Heart left ventricle (tissue), 16 donors: ENCODE data around the gene DAB2IP. TPM values are rescaled to one million over a fixed set of nuclear protein-coding genes. Genes with fewer than 3 reads are reported as not detected.

Source experiments
- ATAC-seq, 4 donors: fragments of 200-7000 bp; cut with Tn5 transposase; one replicate each; pipeline ENCODE4 v1.9.1; 2020 to 2022; ENCODE audit warnings: moderate library complexity in 4 of 4, mild to moderate bottlenecking in 3 of 4, moderate number of reproducible peaks in 1 of 4
- DNase-seq, 5 donors: peaks; one replicate each; pipeline ENCODE4 v3.0.0-alpha.2; 2020
- H3K27ac ChIP-seq, 12 donors: fragments of 200-600 bp; sonication (generic) in 4 of 12; one replicate each; pipeline versions ENCODE4 v1.5.0 to v1.8.0; 2016 to 2022; ENCODE audit warnings: mild to moderate bottlenecking in 2 of 12
- H3K27me3 ChIP-seq, 9 donors: fragments of 200-600 bp; sonication (generic) in 2 of 9; one replicate each; pipeline versions ENCODE4 v1.5.1 to v1.8.0; 2016 to 2022; ENCODE audit warnings: mild to moderate bottlenecking in 3 of 9
- H3K36me3 ChIP-seq, 9 donors: fragments of 200-600 bp; sonication (generic) in 2 of 9; one replicate each; pipeline versions ENCODE4 v1.5.0 to v1.8.0; 2018 to 2022; ENCODE audit warnings: mild to moderate bottlenecking in 2 of 9
- H3K4me1 ChIP-seq, 12 donors: fragments of 200-600 bp; sonication (generic) in 4 of 12; one replicate each; pipeline versions ENCODE4 v1.5.0 to v1.8.0; 2016 to 2022; ENCODE audit warnings: mild to moderate bottlenecking in 3 of 12
- H3K4me3 ChIP-seq, 12 donors: fragments of 200-600 bp; sonication (generic) in 4 of 12; one replicate each; pipeline versions ENCODE4 v1.5.0 to v1.8.0; 2017 to 2022; ENCODE audit warnings: mild to moderate bottlenecking in 9 of 12, moderate library complexity in 4 of 12
- H3K9me3 ChIP-seq, 12 donors: fragments of 200-600 bp; sonication (generic) in 4 of 12; one replicate each; pipeline versions ENCODE4 v1.5.0 to v1.8.0; 2016 to 2022; ENCODE audit warnings: mild to moderate bottlenecking in 1 of 12
- CTCF ChIP-seq, 12 donors: fragments of 200-600 bp; sonication (generic) in 4 of 12; IDR thresholded peaks; one replicate each; pipeline versions ENCODE4 v1.5.0 to v1.8.0; 2018 to 2022; ENCODE audit warnings: antibody characterized with exemption in 12 of 12, mild to moderate bottlenecking in 5 of 12
- POLR2A ChIP-seq, 2 donors: fragments of 450-650 bp; IDR thresholded peaks; one replicate each; pipeline ENCODE4 v1.6.1; 2017; ENCODE audit warnings: antibody characterized with exemption in 2 of 2, mild to moderate bottlenecking in 2 of 2, moderate library complexity in 2 of 2
- WGBS, 4 donors: extraction: QIAGEN DNeasy Blood & Tissue Kit in 2 of 4; methylation state at CpG; one replicate each; pipeline versions ENCODE4 v1.1.5 to v1.1.7; 2013 to 2018; 5-methylcytosine and 5-hydroxymethylcytosine counted together
- intact Hi-C, 10 donors: fragments of 100-400 bp; cut with DNase I; formaldehyde crosslinking; loops; one replicate each; pipeline versions ENCODE4 v1.11.1 to v1.14.2; 2022
- polyA plus RNA-seq, 2 donors: library from polyadenylated mRNA; stranded (reverse); fragments of 200-250 nt; gene quantifications; one replicate each; pipeline ENCODE4 v1.2.3, GENCODE V29; 2013
- total RNA-seq, 9 donors: library from RNA; depleted of rRNA in 2 of 9; stranded (reverse); fragments of >200 nt in 2 of 9; fragmentation: NEBNext Ultra II Directional in 3 of 9; extraction: Animal tissue kit (Norgen Biotek cat#: 25700) in 3 of 9; gene quantifications; one replicate each; pipeline versions ENCODE4 v1.1.0 to v1.2.4, GENCODE V29; 2016 to 2023
- donor health status: ischemic (EF 13 %, LVEDD 7.1; RV severe dilation, severe dysfunction).
- donor health status: healthy with polysubstance abuse.
- donor health status: DM: no; HTN: yes; CAD: no.
- donor health status: DM: no; HTN: no; CAD: no.
- donor health status: ischemic (EF 25% LVEDD 6.9; RV normal size, moderate dysfunction).
- donor health status: ischemic (EF 25% LVEDD 5.7; RV mildly dilated, moderate dysfunction).
- donor health status: healthy.
- donor health status: DM: yes; HTN: yes; CAD: no.
- donor health status: ischemic (EF 35%, LVEDD 5.7; RV mildly dilated, moderate dysfunction).
- donor health status: nonischemic (EF 11% LVEDD 7.7; RV severe dilation, severe dysfunction).
- donor health status: DM: yes; HTN: yes; CAD: no.
- donor health status: PGD.
- donor health status: ischemic (EF 29% LVEDD 5.4; RV normal size, mild dysfunction).
- donor health status: nonischemic (EF 23%, LVEDD 6.1; RV moderate dilation, normal function).

DAB2IP gene
- total and polyA plus RNA-seq, 11 donors = 30.9 to 103 (median 52.6) TPM

GRCh38 chr9:121662891-121663580 is 11.6 kb downstream of the DAB2IP start:
- intact Hi-C loops = no loop called here
- ATAC-seq = peak in 3 of 4 donors; percentile 23 to 39 (median 33)

GRCh38 chr9:121663591-121663990 is 12.2 kb downstream of the DAB2IP start:
- H3K27ac ChIP-seq = peak overlapping the region; percentile 29 to 74 (median 54)
- peak in 1 of 4 donors; percentile 17 for ATAC-seq
- intact Hi-C loops = no loop called here
- H3K36me3 ChIP-seq = peaks cover 0 to 5% (median 0%) of the 10 kb centered on the region in 9 donors
- no peak for TF ChIP-seq POLR2A (IDR thresholded peaks at IDR 0.05)
- TF ChIP-seq CTCF (IDR thresholded peaks at IDR 0.05) = no peak
- no peak for DNase-seq
- H3K9me3 ChIP-seq = no peaks in the 10 kb centered on the region
- H3K4me1 ChIP-seq = peaks cover 6 to 71% (median 35%) of the 10 kb centered on the region in 12 donors
- 60 to 74% (median 64%) methylated on average over 7 of the region's 7 CpGs for WGBS, 4 donors
- H3K4me3 ChIP-seq = no peak overlapping the region
- H3K27me3 ChIP-seq = no peaks in the 10 kb centered on the region

More at GRCh38 chr9:121662891-121663580, 11.6 kb downstream of the DAB2IP start:
- Histone ChIP-seq H3K4me1 (peaks cover 7 to 70% (median 38%) of the 10 kb centered on the region in 12 donors), H3K27me3 (no peaks in the 10 kb centered on the region), H3K36me3 (peaks cover 0 to 2% (median 0%) of the 10 kb centered on the region in 9 donors), H3K4me3 (no peak overlapping the region), H3K9me3 (no peaks in the 10 kb centered on the region), H3K27ac (peak overlapping the region; percentile 29 to 74 (median 54))
- WGBS, 4 donors = 39 to 53% (median 49%) methylated on average over 8 to 11 of the region's 11 CpGs
- DNase-seq = peak in 1 of 5 donors; percentile 29
- TF ChIP-seq POLR2A (IDR thresholded peaks at IDR 0.05) = no peak
- no peak for TF ChIP-seq CTCF (IDR thresholded peaks at IDR 0.05)

GRCh38 chr9:121666294-121666693 is 14.9 kb downstream of the DAB2IP start:
- Histone ChIP-seq H3K9me3 (peaks cover 0 to 7% (median 0%) of the 10 kb centered on the region in 12 donors), H3K4me3 (no peak overlapping the region), H3K36me3 (peaks cover 0 to 13% (median 0%) of the 10 kb centered on the region in 9 donors), H3K27ac (no peak overlapping the region), H3K4me1 (peaks cover 0 to 62% (median 21%) of the 10 kb centered on the region in 12 donors), H3K27me3 (no peaks in the 10 kb centered on the region)
- no peak for TF ChIP-seq POLR2A (IDR thresholded peaks at IDR 0.05)
- TF ChIP-seq CTCF (IDR thresholded peaks at IDR 0.05) = no peak
- intact Hi-C loops = no loop called here
- 45 to 65% (median 58%) methylated on average over 8 of the region's 8 CpGs for WGBS, 4 donors
- no peak for ATAC-seq
- no peak for DNase-seq

- no peaks in the 10 kb centered on the region for H3K27me3 ChIP-seq
- 96 to 97% (median 97%) methylated on average over 6 of the region's 6 CpGs for WGBS, 4 donors
- H3K4me3 ChIP-seq = no peak overlapping the region
- H3K9me3 ChIP-seq = peaks cover 0 to 7% (median 0%) of the 10 kb centered on the region in 12 donors
- peaks cover 0 to 14% (median 0%) of the 10 kb centered on the region in 9 donors for H3K36me3 ChIP-seq
- ATAC-seq (no peak), DNase-seq (no peak)
- H3K4me1 ChIP-seq = peaks cover 0 to 62% (median 26%) of the 10 kb centered on the region in 12 donors
- intact Hi-C loops = no loop called here
- TF ChIP-seq CTCF (IDR thresholded peaks at IDR 0.05) (no peak), POLR2A (IDR thresholded peaks at IDR 0.05) (no peak)
- no peak overlapping the region for H3K27ac ChIP-seq
These were observed 15.8 kb downstream of the DAB2IP start for GRCh38 chr9:121667214-121667613.
